IMR-90 (cell line): ENCODE results near the gene PPIB. TPM values are rescaled to one million over a fixed set of nuclear protein-coding genes. Genes with fewer than 3 reads are reported as not detected.

Experiments
- ATAC-seq: fragments of 200-7000 bp; cut with Tn5 transposase; 2 replicates; pipeline ENCODE4 v1.9.1; 2020; ENCODE audit warnings: low read depth, mild to moderate bottlenecking, moderate library complexity
- BruUV-seq: library from RNA; stranded (reverse); fragments of 400-500 nt; replicated peaks from 2 replicates; lab custom pipeline; 2021; lab: Mats Ljungman, UMichigan
- CTCF ChIA-PET: fragments of 300-600 bp; formaldehyde crosslinking; extraction: SDS; loops from one replicate; lab custom pipeline; 2021; ENCODE audit warnings: antibody characterized with exemption; lab: Yijun Ruan, JAX
- POLR2A ChIA-PET: fragments of 300-600 bp; sonication (Branson Sonifier 250); formaldehyde crosslinking; loops from one replicate; lab custom pipeline; 2022; ENCODE audit warnings: antibody characterized with exemption; ENCODE audit not compliant: unreplicated experiment; lab: Charles Lee
- DNase-seq: peaks from one replicate; pipeline ENCODE4 v3.0.0; 2013
- H2AFZ ChIP-seq: replicated peaks from 2 replicates; pipeline ENCODE3; 2013; ENCODE audit warnings: low read length, mild to moderate bottlenecking; ENCODE audit not compliant: poor library complexity
- H2AK5ac ChIP-seq: 2 replicates; pipeline ENCODE4 v1.6.1; 2013; ENCODE audit warnings: low read depth, low read length, inconsistent platforms
- H2AK9ac ChIP-seq: replicated peaks from 2 replicates; pipeline ENCODE3; 2013; ENCODE audit warnings: mild to moderate bottlenecking, low read depth, low read length, moderate library complexity; ENCODE audit not compliant: poor library complexity
- H2BK120ac ChIP-seq: 2 replicates; pipeline ENCODE4 v1.6.1; 2013; ENCODE audit warnings: low read depth, low read length, inconsistent platforms
- H2BK15ac ChIP-seq: 3 replicates; pipeline ENCODE4 v1.6.1; 2013; ENCODE audit warnings: low read depth, low read length, inconsistent platforms
- H2BK20ac ChIP-seq: 2 replicates; pipeline ENCODE4 v1.6.1; 2013; ENCODE audit warnings: low read depth, mild to moderate bottlenecking, inconsistent platforms, low read length, moderate library complexity
- H2BK5ac ChIP-seq: 2 replicates; pipeline ENCODE4 v1.6.1; 2013; ENCODE audit warnings: mild to moderate bottlenecking, low read depth, low read length, inconsistent platforms; ENCODE audit not compliant: poor library complexity, severe bottlenecking
- H3K14ac ChIP-seq: replicated peaks from 2 replicates; pipeline ENCODE4 v1.6.1; 2013; ENCODE audit warnings: low read depth, low read length, inconsistent platforms
- H3K18ac ChIP-seq: 2 replicates; pipeline ENCODE4 v1.6.1; 2013; ENCODE audit warnings: low read depth, low read length, control low read depth
- H3K23ac ChIP-seq: 2 replicates; pipeline ENCODE4 v1.6.1; 2013; ENCODE audit warnings: low read depth, low read length, inconsistent platforms
- H3K27ac ChIP-seq: 2 replicates; pipeline ENCODE4 v1.5.1; 2013; ENCODE audit warnings: mild to moderate bottlenecking, control low read depth, low read length; ENCODE audit not compliant: insufficient read depth
- H3K27me3 ChIP-seq: 2 replicates; pipeline ENCODE4 v1.6.1; 2013; ENCODE audit warnings: low read length; ENCODE audit not compliant: control insufficient read depth, insufficient read depth
- H3K36me3 ChIP-seq: 2 replicates; pipeline ENCODE4 v1.6.1; 2013; ENCODE audit warnings: low read length, mixed read lengths; ENCODE audit not compliant: control insufficient read depth, insufficient read depth
- H3K4ac ChIP-seq: 2 replicates; pipeline ENCODE4 v1.6.1; 2013; ENCODE audit warnings: low read depth, low read length, inconsistent platforms
- H3K4me1 ChIP-seq: 2 replicates; pipeline ENCODE4 v1.6.1; 2013; ENCODE audit warnings: low read length, mixed read lengths; ENCODE audit not compliant: control insufficient read depth, insufficient read depth
- H3K4me2 ChIP-seq: 2 replicates; pipeline ENCODE4 v1.6.1; 2013; ENCODE audit warnings: low read depth, mild to moderate bottlenecking, control low read depth, low read length, moderate library complexity
- H3K4me3 ChIP-seq: 2 replicates; pipeline ENCODE4 v1.5.1; 2013; ENCODE audit warnings: low read depth, mild to moderate bottlenecking, control low read depth, low read length, moderate library complexity; ENCODE audit not compliant: insufficient read depth
- H3K56ac ChIP-seq: 2 replicates; pipeline ENCODE4 v1.6.1; 2013; ENCODE audit warnings: low read length, inconsistent platforms; ENCODE audit not compliant: insufficient read depth; ENCODE audit errors: extremely low read depth
- H3K79me1 ChIP-seq, 2 experiments: 2 replicates each; pipeline ENCODE4 v1.6.1; 2013; ENCODE audit warnings: low read length in 2 of 2, inconsistent platforms in 1 of 2, low read depth in 1 of 2
- H3K9ac ChIP-seq: 2 replicates; pipeline ENCODE4 v1.6.1; 2013; ENCODE audit warnings: low read depth, low read length, control low read depth
- H3K9me1 ChIP-seq: 2 replicates; pipeline ENCODE4 v1.6.1; 2013; ENCODE audit warnings: low read length, inconsistent platforms; ENCODE audit not compliant: insufficient read depth
- H3K9me3 ChIP-seq: 2 replicates; pipeline ENCODE4 v1.6.1; 2013; ENCODE audit warnings: low read length; ENCODE audit not compliant: control insufficient read depth, insufficient read depth
- H4K20me1 ChIP-seq: 2 replicates; pipeline ENCODE4 v1.6.1; 2013; ENCODE audit warnings: low read length, inconsistent platforms; ENCODE audit not compliant: insufficient read depth
- H4K5ac ChIP-seq: 2 replicates; pipeline ENCODE4 v1.6.1; 2013; ENCODE audit warnings: mild to moderate bottlenecking, low read depth, low read length, control low read depth
- H4K8ac ChIP-seq, 2 experiments: 2 replicates each; pipeline ENCODE4 v1.6.1; 2013; ENCODE audit warnings: low read depth in 2 of 2, low read length in 2 of 2, control low read depth in 1 of 2, inconsistent platforms in 1 of 2
- H4K91ac ChIP-seq: 2 replicates; pipeline ENCODE4 v1.6.1; 2013; ENCODE audit warnings: low read depth, low read length, inconsistent platforms; ENCODE audit not compliant: insufficient read depth
- BHLHE40 ChIP-seq: fragments of 150-350 bp; IDR thresholded peaks from 2 replicates; pipeline ENCODE4 v1.6.1; 2016; ENCODE audit warnings: mild to moderate bottlenecking, low read depth, low read length
- POLR2A ChIP-seq: IDR thresholded peaks from 2 replicates; pipeline ENCODE4 v1.6.1; 2012; ENCODE audit warnings: mild to moderate bottlenecking, low read depth, low read length
- WGBS, 2 experiments: methylation state at CpG; one replicate each; pipeline versions ENCODE4 v1.1.5 to v1.1.7; 2013; ENCODE audit warnings: missing lambda C conversion rate in 2 of 2; ENCODE audit not compliant: insufficient read length in 1 of 2; ENCODE audit errors: extremely low coverage in 2 of 2; 5-methylcytosine and 5-hydroxymethylcytosine counted together
- dilution Hi-C: fragments of 300-500 bp; cut with HindIII; formaldehyde crosslinking; loops from one replicate; pipeline ENCODE4 v1.14.3; 2018; ENCODE audit warnings: low sequenced_read_pairs; ENCODE audit not compliant: unreplicated experiment
- in situ Hi-C: fragments of 300-500 bp; cut with MboI; formaldehyde crosslinking; loops from 3 replicates; pipeline ENCODE4 v1.14.3; 2019; ENCODE audit warnings: low sequenced_read_pairs, inconsistent platforms, mixed read lengths
- intact Hi-C: fragments of 100-400 bp; cut with micrococcal nuclease; formaldehyde crosslinking; loops from 2 replicates; pipeline ENCODE4 v1.10.0; 2022
- polyA plus RNA-seq, 3 experiments: library from polyadenylated mRNA; depleted of rRNA; stranded (reverse); fragments of >200 nt; gene quantifications; 2 replicates each; pipeline ENCODE4 v1.2.3, GENCODE V29; 2012; ENCODE audit warnings: low replicate concordance in 1 of 3
- total RNA-seq: library from RNA; depleted of rRNA; stranded (reverse); fragments of >200 nt; gene quantifications from 2 replicates; pipeline ENCODE4 v1.2.3, GENCODE V29; 2012

The PPIB gene
- total and polyA plus RNA-seq, 2 of the 4 experiments (the other 2 are of a cell fraction) = 1,358 to 1,682 TPM

- Histone ChIP-seq H3K27me3 (no peaks in the 10 kb centered on the region), H4K5ac (peak overlapping the region; percentile 40; the same call in 1 of the 2 replicates), H3K9ac (peak overlapping the region; percentile 97), H2BK120ac (no peak overlapping the region), H3K4me1 (peaks cover 6% of the 10 kb centered on the region), H3K27ac (peak overlapping the region; percentile 97), H3K79me1 (peaks cover 22 to 42% of the 10 kb centered on the region in 2 experiments), H2BK5ac (peak overlapping the region; percentile 86), H4K8ac (peak overlapping the region; percentile 74 to 90), H2AK9ac (peak overlapping the region; percentile 99), H2BK20ac (no peak overlapping the region), H3K23ac (peak overlapping the region; percentile 92), H2BK15ac (no peak overlapping the region), H3K9me3 (no peaks in the 10 kb centered on the region), H3K36me3 (peaks cover 38% of the 10 kb centered on the region), H4K20me1 (peaks cover 43% of the 10 kb centered on the region), H4K91ac (peak overlapping the region; percentile 89), H3K18ac (peak overlapping the region; percentile 22; the same call in 1 of the 2 replicates), H3K9me1 (peaks cover 12% of the 10 kb centered on the region), H3K4me2 (peak overlapping the region; percentile 91), H3K4me3 (peak overlapping the region; percentile 92), H3K56ac (peak overlapping the region; percentile 93), H3K4ac (peak overlapping the region; percentile 97), H3K14ac (peak overlapping the region; percentile 79), H2AFZ (peak overlapping the region; percentile 26), H2AK5ac (peak overlapping the region; percentile 93)
- peak; percentile 30; the same call in 1 of the 2 replicates for TF ChIP-seq POLR2A
- no peak for TF ChIP-seq BHLHE40
- in situ Hi-C loops (no loop called here), intact Hi-C loops (no loop called here), dilution Hi-C loops (no loop called here)
- no peak for ATAC-seq
- WGBS, 2 experiments = 77% methylated on average over 3 of the region's 12 CpGs; no CpG with 5 or more reads in 1 of the 2 experiments
- ChIA-PET CTCF (no interaction called here), POLR2A (interaction anchor here (0.7 to 1.6 kb wide), 2 partner anchors 8 to 1707 kb away, joined by 3 to 7 read pairs; no protein-coding TSS in a partner anchor)
- BruUV-seq = TSS peak; percentile 80
- DNase-seq = no peak
Measured at GRCh38 chr15:64161688-64162477, 939 bp downstream of the PPIB start.
